SW 1271 (cell line): ENCODE measurements around the gene SCAMP4.
A peak's percentile ranks its signal among the peaks of the same experiment; 100 is the strongest.

Source experiments
- DNase-seq, 2 experiments: peaks; one replicate each; lab custom pipeline; 2025; lab: John Stamatoyannopoulos, UW

The SCAMP4 gene

GRCh38 chr19:1912760-1913505, 7.7 kb downstream of the SCAMP4 start:
- DNase-seq = no peak

GRCh38 chr19:1913781-1914577, 8.8 kb downstream of the SCAMP4 start:
- no peak for DNase-seq

GRCh38 chr19:1914826-1915341, 9.7 kb downstream of the SCAMP4 start:
- DNase-seq = no peak

DNA sequence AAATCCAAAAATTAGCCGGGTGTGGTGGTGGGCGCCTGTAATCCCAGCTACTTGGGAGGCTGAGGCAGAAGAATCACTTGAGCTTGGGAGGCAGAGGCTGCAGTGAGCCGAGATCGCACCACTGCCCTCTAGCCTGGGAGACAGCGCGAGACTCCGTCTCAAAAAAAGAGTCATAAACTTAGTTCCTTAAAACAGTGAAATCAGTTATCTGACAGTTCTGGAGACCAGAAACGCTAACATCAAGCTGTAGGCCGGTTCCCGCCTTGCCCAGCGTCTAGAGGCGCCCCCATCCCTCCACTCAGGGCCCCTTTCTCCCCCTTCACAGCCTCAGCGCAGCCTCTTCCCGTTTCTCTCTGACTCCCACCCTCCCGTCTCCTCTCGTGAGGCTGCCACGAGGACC, 11.9 kb downstream of the SCAMP4 start:
- no peak for DNase-seq

GRCh38 chr19:1917926-1918325, 12.7 kb downstream of the SCAMP4 start:
- DNase-seq = no peak

DNA sequence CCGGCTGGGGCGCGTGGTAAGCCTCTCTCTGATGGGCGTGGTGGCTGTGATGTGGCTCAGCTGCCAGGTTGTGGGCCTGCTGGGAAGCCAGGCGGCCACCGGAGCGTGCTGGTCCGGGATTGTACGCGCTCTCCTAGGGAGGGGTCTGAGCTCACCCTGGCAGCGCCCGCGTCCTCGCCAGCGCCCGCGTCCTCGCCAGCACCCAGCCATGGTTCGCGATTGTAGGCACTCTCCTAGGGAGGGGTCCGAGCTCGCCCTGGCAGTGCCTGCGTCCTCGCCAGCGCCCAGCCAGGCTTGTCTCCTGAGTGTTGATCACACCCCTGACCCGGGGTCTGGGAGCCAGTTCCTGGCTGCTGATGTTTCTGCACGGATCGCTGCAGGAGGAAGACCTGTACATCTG, 13.8 kb downstream of the SCAMP4 start:
- DNase-seq = no peak

GRCh38 chr19:1920644-1921043, 15.4 kb downstream of the SCAMP4 start:
- no peak for DNase-seq

GRCh38 chr19:1921326-1921725, 16.1 kb downstream of the SCAMP4 start:
- no peak for DNase-seq

GRCh38 chr19:1921825-1922224, 16.6 kb downstream of the SCAMP4 start:
- no peak for DNase-seq

- no peak for DNase-seq
Observed at GRCh38 chr19:1922803-1923202, 17.6 kb downstream of the SCAMP4 start.

DNA sequence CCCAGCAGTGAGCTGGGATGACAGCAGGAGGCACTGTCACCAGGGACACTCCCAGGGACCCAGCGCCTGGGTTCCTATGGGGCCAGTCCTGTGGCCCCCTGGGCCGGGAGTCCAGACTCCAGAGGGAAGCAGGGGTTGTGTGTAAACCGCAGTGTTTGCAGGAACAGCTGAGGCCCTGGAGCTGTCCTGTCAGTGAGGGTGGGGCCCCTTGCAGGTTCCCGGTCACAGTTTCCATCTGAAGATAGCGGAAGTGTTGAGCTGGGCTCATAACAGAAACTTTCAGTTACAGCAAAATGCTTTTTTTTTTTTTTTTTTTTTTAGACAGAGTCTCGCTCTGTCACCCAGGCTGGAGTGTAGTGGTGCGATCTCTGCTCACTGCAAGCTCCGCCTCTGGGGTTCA, 18.1 kb downstream of the SCAMP4 start:
- no peak for DNase-seq

DNA sequence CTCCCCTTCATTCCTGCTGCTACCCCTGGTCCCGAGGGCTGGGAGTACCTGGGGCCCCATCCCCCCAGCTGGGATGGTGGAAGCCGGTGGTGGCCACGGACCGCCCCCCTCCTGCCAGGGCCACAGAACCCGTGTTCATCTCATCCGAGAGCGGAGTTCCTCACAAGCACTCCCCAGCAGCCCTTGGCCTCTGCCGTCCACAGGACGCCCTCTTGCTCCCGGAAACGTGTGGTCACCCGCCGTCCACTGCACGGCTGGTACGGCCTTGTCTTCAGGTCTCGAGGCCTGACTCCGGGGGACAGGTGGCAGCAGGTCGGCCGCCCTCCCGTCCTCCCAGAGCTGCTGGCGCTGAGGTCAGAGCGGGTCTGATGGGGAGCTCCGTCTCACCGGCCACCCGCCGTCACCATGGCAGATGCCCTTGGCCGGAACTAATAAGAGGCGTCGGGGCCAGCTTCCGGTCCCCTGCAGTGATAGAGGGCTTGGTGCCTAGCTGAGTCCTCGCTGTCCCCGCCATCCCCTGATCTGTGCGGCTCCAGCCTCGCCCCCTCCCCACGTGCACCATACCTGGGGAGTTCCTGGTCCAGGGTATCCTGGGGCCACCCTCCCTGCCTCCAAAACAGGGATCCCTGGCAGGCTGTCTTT, 19.2 kb downstream of the SCAMP4 start:
- DNase-seq = no peak

DNA sequence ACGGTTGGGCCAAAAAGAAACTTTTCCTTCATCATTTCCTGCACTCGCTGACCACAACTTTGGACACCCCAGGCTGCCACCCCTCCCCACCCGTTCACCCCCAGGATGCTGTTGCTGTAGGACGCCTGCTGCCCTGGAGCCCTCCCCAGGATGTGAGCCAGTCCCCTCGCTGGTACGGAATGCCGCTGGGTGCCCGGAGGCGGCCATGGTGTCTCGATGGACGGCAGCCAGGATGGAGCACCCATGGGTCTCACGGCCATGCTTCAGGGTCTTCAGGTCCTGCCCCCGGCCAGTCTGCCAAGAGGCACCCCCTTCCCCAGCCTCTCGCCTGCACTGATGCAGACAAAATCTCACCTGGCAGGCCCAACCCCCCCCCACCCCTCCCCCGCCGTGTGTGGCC, 20.3 kb downstream of the SCAMP4 start:
- DNase-seq = no peak

DNA sequence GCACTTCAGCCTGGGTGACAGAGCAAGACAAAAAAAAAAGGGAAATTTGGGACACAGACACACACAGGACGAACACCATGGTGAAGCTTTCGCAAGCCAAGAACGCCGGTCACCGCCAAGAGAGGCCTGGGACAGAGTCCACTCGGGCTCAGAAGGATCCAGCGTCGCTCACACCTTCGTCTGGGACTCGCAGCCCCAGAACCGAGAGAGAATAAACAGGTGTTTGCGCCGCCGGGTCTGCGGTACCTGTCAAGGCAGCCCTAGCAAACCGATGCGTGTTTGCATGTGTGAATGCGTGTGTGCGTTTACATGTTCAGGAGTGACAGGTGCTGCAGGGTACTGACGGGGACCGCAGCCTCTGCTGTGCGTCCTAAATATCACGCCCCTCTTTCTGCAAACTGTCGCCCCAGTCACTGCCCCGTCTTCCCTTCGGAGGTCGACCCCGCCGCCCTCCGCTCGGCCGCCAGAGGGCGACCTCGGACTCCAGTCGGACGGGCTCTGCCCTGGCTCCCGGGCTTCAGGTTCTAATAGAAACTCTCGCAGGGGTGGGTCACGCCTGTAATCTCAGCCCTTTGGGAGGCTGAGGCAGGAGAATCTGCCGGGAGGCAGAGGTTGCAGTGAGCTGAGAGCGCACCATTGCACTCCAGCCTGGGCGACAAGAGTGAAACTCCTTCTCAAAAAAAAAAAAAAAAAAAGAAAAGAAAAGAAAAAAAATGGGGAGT, 24.0 kb downstream of the SCAMP4 start:
- DNase-seq = peak; percentile 34 to 63

GRCh38 chr19:1931445-1931844, 26.2 kb downstream of the SCAMP4 start:
- no peak for DNase-seq

GRCh38 chr19:1932395-1932794, 27.2 kb downstream of the SCAMP4 start:
- no peak for DNase-seq

GRCh38 chr19:1933244-1933643, 28.0 kb downstream of the SCAMP4 start:
- DNase-seq = no peak

DNA sequence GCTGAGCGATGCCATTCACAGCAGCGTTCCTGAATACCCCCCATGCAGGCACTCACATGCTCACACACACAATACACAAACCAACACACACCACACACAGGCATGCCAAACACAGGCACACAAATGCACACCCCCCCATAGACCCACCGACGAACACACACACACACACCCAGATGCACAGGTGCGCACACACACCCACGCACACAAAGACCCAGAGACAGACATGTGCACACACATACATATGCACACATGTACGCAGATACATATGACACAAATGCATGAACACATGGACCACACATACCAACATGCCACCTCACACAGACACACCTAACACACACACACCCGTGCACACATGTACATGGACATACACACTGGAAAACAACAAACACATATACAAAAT, 28.7 kb downstream of the SCAMP4 start:
- no peak for DNase-seq

DNA sequence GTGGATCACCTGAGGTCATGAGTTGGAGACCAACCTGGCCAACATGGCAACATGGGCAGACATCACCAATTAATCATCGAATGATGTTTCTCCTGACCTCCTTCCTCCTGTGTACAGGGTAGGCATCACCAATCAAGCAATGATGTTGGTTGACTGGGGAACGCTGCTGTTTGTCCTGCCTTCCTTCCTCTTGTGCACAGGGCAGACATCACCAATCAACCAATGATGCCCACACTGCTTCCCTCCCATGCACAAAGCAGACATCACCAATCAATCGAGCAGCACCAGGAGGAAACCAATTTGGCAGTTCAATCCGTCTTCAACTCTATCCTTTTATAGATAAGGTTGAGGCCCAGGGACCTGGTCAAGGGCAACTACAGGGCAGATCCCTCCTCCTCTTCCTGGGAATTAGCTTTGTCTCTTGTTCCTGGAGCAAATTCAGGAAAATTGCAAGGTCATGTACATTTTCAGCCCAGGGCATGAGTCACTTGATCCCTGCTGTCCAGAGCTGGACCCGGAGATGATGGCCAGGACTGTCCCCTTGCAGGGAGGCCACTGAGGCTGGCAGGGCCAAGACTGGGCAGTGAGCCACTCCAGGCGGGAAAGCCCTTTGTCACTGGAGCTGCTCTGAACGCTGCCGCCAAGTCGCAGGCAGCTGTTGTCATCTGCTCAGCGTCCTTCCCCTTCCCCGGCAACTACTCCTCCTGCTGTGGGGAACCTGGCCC, 30.4 kb downstream of the SCAMP4 start:
- peak in 1 of 2 experiments; percentile 11 for DNase-seq

DNA sequence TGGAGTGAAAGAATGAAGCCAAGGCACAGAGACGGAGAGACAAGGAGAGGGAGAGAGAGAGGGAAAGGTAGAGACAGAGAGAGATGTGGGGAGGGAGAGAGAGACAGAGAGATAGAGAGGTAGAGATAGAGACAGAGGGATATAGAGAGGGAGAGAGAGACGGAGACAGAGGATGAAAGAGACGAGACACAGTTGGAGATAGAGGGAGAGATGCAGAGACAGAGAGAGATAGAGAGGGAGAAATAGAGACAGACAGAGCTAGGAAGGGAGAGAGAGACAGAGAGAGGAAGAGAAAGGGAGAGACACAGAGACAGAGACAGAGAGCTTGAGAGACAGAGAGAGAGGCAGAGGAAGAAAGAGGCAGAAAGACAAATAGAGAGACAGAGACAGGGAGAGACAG, 31.2 kb downstream of the SCAMP4 start:
- no peak for DNase-seq

GRCh38 chr19:1936916-1937610, 31.9 kb downstream of the SCAMP4 start:
- DNase-seq = no peak
